ENCODE results near the gene LSAMP. TPM values are rescaled to one million over a fixed set of nuclear protein-coding genes. Genes with fewer than 3 reads are reported as not detected.

The LSAMP gene
- total and polyA plus RNA-seq, 2 donors (not counting 3 experiments of a cell fraction or from before 2014, with no cell fraction given), result not detected

DNA sequence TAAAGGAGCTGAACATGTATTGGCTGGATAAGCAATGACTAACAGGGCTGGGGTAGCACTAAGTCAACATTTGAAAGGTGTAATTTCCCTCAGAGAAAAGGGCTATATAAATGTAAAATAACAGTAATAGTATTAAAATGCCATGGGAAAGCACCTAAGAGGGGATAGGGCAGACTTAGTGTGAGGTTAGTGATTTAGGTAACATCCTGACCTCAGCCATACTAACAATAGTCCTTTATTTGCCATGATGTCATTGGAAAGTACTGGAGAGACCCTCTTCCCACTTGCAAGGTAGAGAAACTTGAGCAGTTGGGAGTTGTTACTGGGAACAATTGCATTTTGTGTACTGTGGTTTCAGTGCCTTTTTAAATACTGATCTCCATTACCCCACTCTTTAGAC, 103.4 kb downstream of the LSAMP start:
- TF ChIP-seq JUN (IDR thresholded peaks at IDR 0.05; ENCODE audit: borderline replicate concordance, insufficient read depth, insufficient read length, low read depth), result no peak
- TF ChIP-seq POLR2A (IDR thresholded peaks at IDR 0.05; ENCODE audit: low read depth, low read length), result no peak
- no peak for TF ChIP-seq EZH2 (IDR thresholded peaks at IDR 0.05; ENCODE audit: borderline replicate concordance, low read depth, low read length, severe bottlenecking)
- TF ChIP-seq GATA2 (IDR thresholded peaks at IDR 0.05; ENCODE audit: insufficient read depth, insufficient read length, low read depth, low read length), result no peak
- TF ChIP-seq CTCF (IDR thresholded peaks at IDR 0.05; ENCODE audit: extremely low read depth in 1 of 2, insufficient read depth in 1 of 2, low read depth in 1 of 2, low read length in 2 of 2), result no peak
- TF ChIP-seq, protein P1, sequence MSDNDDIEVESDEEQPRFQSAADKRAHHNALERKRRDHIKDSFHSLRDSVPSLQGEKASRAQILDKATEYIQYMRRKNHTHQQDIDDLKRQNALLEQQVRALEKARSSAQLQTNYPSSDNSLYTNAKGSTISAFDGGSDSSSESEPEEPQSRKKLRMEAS (IDR thresholded peaks at IDR 0.05; ENCODE audit: insufficient read depth, insufficient read length), result no peak
- TF ChIP-seq FOS (IDR thresholded peaks at IDR 0.05; ENCODE audit: borderline replicate concordance, insufficient read depth, low read length), result no peak
- TF ChIP-seq POLR2AphosphoS5 (IDR thresholded peaks at IDR 0.05; ENCODE audit: insufficient read depth, low read depth, low read length), result no peak
- TF ChIP-seq MYC (IDR thresholded peaks at IDR 0.05; ENCODE audit: low read depth, low read length), result no peak
- Histone ChIP-seq H4K20me1 (replicated peaks; ENCODE audit: control insufficient read depth, extremely low read depth, insufficient read depth, low read length) (no peaks in the 10 kb centered on the region), H3K27ac (ENCODE audit: insufficient read depth, low read depth, low read length) (no peak overlapping the region), H3K9me1 (replicated peaks; ENCODE audit: control insufficient read depth, extremely low read depth, insufficient read depth, low read length) (no peaks in the 10 kb centered on the region), H3K36me3 (ENCODE audit: control insufficient read depth in 2 of 2, extremely low read depth in 1 of 2, insufficient read depth in 2 of 2, low read length in 2 of 2) (no peaks in the 10 kb centered on the region), H3K9ac (replicated peaks; ENCODE audit: extremely low read depth, insufficient read depth, low read length) (no peak overlapping the region), H3K27me3 (ENCODE audit: control insufficient read depth in 2 of 2, insufficient read depth in 2 of 2, low read length in 2 of 2) (no peaks in the 10 kb centered on the region), H3K79me2 (ENCODE audit: control insufficient read depth, insufficient read depth, low read length) (no peaks in the 10 kb centered on the region), H3K4me3 (replicated peaks in 1 of 3; ENCODE audit: insufficient read depth in 1 of 3, low read depth in 1 of 3, low read length in 3 of 3) (no peak overlapping the region), H2AFZ (ENCODE audit: low read depth, low read length) (no peak overlapping the region), H3K9me3 (replicated peaks; ENCODE audit: control insufficient read depth, insufficient read depth, low read length) (no peaks in the 10 kb centered on the region), H3K4me2 (ENCODE audit: insufficient read depth, low read length) (no peak overlapping the region), H3K4me1 (ENCODE audit: control insufficient read depth, extremely low read depth, insufficient read depth, low read length) (no peaks in the 10 kb centered on the region)
- FAIRE-seq (no peak), DNase-seq (ENCODE audit: low read depth, low spot score) (no peak)
- POLR2A ChIA-PET, result no interaction called here
- BruUV-seq (replicated peaks), result no TSS peak
- dilution Hi-C loops (cut with MboI; ENCODE audit: extremely low pct_ligation_motif_present, low sequenced_read_pairs) (no loop called here), intact Hi-C loops (cut with micrococcal nuclease) (no loop called here)
- CTCF ChIA-PET, result no interaction called here
